Skeletal muscle cell (primary cell): ENCODE results near the gene CFAP210.

Source experiments
- DNase-seq: peaks from one replicate; pipeline ENCODE4 v3.0.0-alpha.2; 2010; ENCODE audit warnings: low read depth
- H3K4me3 ChIP-seq: 2 replicates; pipeline ENCODE4 v1.5.1; 2011; ENCODE audit warnings: low read depth, mild to moderate bottlenecking, control low read depth, low read length, moderate library complexity

CFAP210 gene

DNA sequence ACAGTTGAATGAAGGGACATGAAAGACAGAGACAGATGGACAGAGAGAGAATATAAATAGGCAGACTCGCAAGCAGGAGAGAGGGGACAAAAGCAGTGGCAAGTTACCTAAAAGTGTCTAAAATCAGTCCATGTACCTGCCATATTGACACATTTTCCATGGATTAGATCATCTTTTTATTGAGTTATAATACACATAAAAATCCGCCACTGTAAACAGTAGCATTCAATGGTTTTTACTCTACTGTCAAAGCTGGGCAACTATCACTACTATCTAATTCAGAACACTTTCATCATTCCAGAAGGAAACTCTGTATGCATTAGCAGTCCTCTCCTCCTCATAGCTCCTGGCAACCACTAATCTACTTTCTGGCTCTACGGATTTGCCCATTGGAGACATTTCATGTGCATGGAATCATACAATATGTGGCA is 10.1 kb downstream of the CFAP210 start:
- H3K4me3 ChIP-seq = no peak overlapping the region
- DNase-seq = no peak

DNA sequence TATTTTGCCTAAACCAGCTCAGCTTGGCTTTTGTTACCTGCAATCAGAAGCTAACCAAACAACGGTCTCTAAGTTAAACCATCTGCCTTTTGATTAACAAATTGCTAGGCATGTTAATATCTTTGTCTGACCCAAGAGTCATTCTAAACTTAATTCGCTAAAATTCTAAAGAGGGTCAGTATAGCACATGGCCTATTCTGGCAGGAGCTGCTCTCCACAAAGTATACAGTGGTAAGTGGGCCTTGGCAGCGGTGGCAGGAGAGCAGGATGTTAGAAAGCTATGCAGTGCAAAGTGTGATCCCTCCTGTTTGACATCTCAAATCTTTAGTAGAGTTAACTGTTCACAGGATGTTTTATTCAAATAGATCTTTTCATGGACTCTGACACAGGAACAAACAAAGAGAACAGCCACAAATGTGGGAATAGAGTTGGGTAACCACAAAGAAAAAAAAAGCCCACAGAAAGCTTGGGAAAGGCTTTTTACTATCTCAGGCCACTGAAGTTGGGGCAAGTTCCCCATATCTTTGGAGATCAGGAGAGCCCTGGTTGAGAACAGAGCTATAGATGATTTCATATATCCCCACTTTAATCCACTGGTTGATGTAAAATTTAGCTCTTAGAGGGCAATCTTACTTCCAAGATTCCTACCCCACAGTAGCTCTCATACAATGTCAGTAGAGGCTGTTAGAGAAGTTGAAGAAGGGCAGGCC is 10.6 kb downstream of the CFAP210 start:
- H3K4me3 ChIP-seq = no peak overlapping the region
- DNase-seq = no peak

DNA sequence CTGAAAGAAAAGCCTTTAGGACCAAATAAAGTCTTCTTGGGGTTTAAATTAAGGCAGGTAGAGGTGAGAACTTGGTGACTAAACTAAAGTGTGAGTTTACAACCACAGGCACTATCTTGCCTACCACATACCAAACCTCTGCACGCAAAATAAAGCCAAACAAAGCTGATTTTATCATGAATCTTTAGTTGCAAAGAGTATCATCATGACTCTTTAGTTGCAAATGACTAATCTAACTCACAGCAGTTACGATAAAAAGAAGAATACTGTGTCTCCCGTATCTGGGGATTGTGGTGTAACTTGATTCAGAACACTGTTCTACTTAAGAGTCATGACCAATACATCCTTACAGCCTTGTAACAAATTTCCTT is 11.2 kb downstream of the CFAP210 start:
- no peak for DNase-seq
- no peak overlapping the region for H3K4me3 ChIP-seq

DNA sequence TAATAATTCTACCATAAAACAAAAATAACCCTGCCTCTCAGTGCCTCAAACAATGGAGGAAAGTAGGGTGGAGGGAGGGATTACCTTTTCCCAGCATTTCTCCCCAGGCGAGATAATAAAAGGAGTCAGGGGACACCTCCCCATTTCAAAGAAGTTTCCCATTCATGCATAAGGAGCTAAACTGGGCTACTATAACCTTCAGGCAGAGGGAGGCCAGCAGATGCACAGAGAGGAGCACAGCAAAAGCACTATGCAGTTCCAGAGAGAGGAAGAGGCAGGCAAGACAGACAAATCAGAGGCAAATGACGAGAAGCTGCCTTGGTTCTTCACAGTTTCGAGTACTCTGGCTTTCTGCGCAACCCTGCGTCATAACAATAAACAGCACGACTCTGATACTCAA is 17.4 kb downstream of the CFAP210 start:
- DNase-seq = no peak
- no peak overlapping the region for H3K4me3 ChIP-seq

DNA sequence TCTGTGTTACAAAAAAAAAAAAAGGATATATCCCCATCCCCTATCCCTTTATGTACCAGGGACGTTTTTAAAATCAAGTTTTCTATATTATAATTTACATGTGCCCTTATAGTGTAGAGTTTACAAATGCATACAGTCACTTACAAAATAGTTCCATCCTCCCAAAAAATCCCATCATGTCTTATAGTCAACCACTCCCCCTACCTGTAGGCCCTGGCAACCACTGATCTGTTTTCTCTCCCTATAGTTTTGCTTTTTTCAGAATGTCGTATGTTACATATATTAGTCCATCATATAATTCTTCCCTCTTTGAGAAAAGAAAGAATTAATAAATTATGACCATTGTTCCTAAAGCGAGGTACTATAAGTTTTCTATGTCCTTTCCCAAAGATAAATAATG is 17.8 kb downstream of the CFAP210 start:
- DNase-seq = no peak
- no peak overlapping the region for H3K4me3 ChIP-seq

DNA sequence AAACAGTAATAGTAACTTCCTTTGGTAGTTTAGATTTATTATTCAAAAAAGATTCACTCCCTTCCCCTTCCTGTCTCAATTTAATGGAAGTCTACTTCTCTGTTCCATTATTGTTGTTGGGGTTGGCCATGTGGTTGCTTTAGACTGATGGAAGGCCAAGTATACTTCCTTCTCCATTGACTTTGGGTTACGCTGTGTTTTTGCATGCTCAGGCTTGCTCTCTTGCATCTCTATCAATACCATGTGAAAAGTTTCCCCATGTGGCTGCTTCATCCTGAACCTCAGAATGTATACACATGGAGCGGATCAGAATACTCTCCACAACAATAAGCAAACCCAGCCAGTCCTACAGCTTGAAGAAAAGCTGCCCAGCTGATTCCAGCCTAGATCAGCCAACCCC is 20.3 kb downstream of the CFAP210 start:
- no peak overlapping the region for H3K4me3 ChIP-seq
- DNase-seq = no peak

DNA sequence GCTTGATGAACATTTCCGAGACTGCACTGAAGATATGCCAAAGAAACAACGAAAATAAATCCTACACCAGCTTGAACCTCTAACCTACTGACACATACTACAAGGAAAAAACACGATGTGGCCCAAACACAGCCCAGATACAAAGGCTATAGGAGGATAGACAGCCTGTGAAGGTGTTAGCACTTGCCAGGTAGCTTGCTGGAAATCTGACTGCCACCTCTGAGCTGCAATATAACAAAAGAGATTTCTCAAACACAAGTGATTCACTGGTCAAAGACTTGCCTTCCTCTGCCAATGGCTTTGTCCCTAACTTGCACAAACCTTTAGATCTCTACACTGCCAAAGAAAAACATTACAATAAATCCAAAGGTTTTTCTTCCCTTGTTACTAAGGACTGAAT is 21.1 kb downstream of the CFAP210 start:
- no peak overlapping the region for H3K4me3 ChIP-seq
- no peak for DNase-seq

DNA sequence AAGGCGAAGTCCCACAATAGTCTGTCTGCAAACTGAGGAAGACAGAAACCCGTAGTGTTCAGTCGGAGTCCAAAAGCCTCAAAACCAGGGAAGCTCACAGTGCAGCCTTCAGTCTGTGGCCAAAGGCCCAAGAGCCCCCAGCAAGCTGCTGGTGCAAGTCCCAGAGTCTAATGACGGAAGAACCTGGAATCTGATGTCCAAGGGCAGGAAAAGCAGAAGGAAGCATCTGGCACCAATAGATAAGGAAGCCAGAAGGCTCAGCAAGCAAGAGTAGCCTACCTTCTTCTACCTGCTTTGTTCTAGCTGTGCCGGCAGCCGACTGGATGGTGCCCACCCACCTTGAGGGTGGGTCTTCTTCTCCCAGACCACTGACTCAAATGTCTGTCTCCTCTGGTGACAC is 21.8 kb downstream of the CFAP210 start:
- no peak overlapping the region for H3K4me3 ChIP-seq
- DNase-seq = no peak

DNA sequence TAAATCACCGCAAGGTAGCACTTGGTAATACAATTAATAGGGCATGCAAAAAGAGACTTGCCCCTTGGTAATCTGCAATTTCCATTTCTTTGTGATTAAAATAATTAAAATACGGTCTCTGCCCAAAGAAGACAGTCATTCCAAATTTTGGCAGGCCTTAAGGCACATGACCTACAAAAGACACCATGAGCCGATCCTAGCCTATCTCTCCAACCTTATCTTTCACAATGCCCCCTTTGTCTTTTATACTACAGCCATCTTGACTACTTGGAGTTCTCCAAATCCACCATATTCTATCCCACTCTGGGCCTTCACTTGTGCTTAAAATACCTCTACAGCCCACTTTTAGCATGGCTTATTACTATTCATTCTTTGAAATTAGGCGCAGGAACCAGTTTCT is 23.3 kb downstream of the CFAP210 start:
- no peak for DNase-seq
- no peak overlapping the region for H3K4me3 ChIP-seq

DNA sequence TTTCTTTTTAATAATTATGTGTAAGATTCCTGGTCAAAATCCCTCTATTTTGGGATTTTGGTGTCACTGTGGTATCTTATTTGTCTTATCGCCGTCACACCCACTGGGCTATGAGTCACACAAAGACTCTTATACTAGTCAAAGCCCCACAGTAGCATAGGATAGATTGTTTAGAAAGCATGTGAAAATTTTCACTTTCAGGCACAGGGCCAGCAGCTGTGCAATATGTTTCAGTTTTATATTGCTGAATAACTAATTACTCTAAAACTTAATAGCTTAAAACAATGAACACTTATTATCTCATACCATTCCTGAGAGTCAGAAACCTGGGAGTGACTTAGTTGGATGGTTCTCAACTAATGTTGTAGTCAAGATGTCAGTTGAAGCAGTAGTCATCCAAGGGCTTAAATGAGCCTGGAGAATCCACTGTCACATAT is 24.0 kb downstream of the CFAP210 start:
- no peak for DNase-seq
- no peak overlapping the region for H3K4me3 ChIP-seq

DNA sequence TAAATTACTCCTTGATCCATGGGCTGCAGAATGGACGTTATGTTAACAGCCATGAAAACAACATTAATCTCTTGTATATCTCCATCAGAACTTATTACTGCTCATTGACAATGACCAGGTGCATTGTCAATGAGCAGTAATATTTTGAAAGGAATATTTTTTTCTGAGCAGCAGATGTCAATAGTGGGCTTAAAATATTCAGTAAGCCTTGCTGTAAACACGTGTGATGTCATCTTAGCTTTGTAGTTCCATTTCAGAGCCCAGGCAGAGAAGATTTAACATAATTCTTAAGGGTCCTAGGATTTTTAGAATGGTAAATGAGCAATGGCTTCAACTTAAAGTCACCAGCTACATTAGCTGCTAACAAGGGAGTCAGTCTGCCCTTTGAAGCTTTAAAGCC is 26.6 kb downstream of the CFAP210 start:
- no peak overlapping the region for H3K4me3 ChIP-seq
- DNase-seq = no peak

DNA sequence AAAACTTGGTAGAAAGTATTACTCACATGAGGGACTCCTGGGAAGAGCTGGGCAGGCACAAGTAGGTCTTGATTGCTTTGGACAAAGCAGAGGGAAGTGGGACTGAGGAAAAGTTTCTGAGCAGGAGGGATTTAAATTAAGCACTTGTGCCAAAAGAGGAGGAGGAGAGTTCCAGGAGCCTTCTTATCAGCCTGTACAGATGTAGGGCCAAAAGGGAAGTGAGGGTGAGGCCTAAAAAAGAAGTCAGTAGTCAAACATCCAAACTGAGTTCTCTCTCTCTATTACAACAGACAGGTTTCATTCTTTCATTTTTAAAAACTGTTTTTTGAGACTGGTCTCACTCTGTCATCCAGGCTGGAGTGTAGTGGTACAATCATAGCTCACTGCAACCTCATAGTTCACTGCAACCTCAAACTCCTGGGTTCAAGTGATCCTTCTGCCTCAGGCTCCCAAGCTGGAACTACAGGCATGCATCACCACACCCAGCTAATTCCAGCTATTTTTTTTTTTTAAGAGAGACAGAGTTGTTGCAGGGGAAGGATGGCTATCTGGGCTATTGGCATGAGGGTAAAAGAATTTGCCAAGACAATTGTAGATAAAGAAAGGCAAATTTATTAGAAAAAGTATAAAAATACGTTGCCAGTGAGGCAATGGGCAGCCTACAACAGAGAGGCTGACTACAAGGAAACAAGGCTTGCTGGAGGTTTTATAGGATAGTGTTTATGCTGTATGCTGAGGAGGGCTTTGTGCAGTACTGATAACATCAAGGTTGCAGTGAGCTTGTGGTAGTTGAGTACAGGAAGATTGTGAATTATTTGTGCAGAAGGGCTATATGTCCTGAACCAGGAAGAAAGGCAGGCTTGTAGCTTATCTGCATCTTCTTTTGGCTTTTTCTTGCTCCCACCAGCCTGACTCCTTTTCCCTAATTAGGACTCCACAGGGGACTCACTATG is 29.0 kb downstream of the CFAP210 start:
- DNase-seq = no peak
- no peak overlapping the region for H3K4me3 ChIP-seq

DNA sequence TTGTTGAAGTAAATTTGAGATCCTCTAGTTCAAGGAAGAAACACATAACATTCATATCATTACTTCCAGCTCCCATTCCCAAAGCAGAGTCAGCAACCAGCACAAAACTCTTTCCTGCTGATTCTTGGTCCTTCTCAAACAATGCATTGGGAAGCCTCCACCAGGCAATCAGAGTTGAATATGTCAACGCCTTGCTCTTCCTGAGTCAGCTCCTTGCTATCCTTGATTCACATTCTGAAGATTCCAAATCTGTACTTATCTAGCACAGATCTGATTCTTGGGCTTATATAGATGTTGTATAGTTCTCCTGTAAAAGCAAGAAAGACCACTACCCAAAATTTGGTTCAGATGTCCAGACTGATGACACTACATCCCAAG is 29.6 kb downstream of the CFAP210 start:
- no peak overlapping the region for H3K4me3 ChIP-seq
- DNase-seq = no peak

DNA sequence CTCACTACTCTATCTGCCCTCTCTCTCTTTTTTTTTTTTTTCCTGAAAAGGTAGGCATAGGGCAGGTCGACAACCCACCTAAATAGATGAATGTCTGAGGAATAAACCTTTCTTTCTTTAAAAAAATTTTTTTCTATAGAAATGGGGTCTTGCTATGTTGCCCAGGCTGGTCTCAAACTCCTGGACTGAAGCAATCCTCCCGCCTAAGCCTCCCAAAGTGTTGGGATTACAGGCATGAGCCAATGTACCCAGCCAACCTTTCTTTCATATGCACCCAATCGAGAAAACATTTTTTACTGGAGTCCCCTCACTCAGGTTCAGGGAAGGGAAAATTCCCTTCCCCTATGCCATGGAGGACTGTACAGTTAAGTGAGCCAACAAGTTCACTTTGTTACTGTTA is 31.0 kb downstream of the CFAP210 start:
- H3K4me3 ChIP-seq = no peak overlapping the region
- DNase-seq = no peak

DNA sequence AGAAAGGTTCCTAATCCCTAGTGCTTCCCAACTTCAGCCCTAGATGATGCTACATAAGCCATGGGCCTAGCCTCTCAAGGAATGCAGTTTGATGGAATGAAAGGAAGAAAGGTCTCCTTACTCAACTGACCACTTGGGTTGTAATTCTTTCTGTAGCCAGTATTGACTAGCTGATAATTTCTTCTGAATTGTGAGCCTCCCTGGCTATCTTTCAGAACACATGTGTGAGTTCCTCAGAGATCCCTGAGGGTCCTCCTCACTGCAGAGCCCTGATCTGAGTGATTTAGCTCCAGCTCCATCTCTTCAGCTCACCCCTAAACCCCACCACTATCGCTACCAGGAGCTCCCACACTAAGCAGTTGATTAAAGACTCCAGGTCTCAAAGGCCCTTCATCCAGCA is 31.5 kb downstream of the CFAP210 start:
- no peak for DNase-seq
- H3K4me3 ChIP-seq = no peak overlapping the region

DNA sequence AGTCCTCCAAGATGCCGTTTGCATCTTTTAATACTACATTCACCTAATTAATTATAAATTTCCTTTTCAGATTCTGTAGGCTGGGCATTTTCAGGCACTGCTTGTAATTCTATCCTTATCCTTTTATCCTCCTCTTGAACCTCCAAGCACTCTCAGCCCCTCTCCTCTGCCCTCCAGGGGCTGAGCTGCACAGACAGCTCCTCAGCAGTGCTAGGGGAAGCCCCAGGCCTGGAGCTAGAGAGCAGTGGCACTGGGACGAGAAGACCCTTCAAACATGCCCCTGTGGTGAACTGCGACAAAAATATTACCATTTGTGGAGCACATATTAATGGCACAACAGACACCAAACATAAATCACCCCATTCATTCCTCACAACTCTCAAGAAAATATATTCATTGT is 32.9 kb downstream of the CFAP210 start:
- no peak for DNase-seq

DNA sequence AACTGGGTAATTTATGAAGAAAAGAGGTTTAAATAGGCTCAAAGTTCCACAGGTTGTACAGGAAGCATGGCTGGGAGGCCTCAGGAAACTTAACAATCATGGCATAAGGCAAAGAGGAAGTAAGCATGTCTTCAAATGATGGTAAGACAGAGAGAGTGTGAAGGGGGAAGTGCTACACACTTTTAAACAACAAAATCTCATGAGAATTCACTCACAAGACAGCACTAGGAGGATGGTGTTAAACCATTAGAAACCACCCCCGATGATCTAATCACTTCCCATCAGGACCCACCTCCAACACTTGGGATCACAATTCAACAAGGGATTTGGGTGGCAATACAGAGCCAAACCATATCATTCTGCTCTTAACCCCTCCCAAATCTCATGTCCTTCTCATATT is 34.9 kb downstream of the CFAP210 start:
- no peak for DNase-seq
- H3K4me3 ChIP-seq = no peak overlapping the region

More for the DNA sequence above, 32.9 kb downstream of the CFAP210 start:
- H3K4me3 ChIP-seq = no peak overlapping the region

DNA sequence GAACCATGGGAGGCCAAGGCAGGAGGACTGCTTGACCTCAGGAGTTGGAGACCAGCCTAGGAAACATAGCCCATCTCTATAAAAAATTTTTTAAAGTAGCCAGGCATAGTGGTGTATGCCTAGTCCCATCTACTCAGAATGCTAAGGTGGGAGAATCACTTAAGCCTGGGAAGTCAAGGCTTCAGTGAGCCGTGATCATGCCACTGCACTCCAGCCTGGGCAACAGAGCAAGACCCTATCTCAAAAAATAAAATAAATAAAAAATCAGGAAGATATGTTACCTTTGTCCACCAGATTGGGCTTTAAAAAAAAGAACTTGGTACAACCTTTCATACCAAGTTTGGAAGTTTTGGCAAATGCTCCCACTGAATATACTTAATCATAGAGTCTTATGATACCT is 35.3 kb downstream of the CFAP210 start:
- H3K4me3 ChIP-seq = no peak overlapping the region
- no peak for DNase-seq

DNA sequence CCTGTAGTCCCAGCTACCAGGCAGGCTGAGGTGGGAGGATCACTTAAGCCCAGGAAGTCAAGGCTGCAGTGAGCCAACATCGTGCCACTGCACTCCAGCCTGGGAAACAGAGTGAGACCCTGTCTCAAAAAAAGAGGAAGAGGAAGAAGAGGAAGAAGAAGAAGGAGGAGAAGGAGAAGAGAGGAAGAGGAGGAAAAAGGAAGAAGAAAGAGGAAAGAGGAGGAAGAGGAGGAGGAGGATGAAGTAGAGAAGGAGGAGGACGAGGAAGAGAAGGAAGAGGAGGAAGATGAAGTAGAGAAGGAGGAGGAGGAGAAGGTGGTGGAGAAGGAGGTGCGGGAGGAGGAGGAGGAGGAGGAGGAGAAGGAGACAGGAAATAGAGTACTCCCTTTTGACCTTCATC is 38.0 kb downstream of the CFAP210 start:
- no peak overlapping the region for H3K4me3 ChIP-seq
- no peak for DNase-seq

DNA sequence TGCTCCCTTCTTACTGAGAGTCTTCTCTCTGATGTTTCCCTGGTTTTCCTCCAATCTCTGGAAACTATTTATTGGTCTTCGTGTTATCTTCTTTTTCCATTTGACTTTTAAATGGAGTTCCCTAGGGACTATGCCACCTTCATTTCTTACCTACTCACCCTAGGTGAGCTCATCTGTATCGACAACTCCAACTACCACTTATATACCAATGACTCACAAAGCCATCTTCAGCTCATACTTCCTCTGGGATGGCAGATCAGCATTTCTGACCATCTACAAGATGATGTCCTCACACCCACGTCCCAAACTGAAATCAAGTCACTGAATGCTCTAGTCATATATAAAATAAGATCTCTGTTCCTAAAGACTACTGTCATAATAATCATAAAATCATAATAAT is 40.6 kb downstream of the CFAP210 start:
- DNase-seq = no peak
- no peak overlapping the region for H3K4me3 ChIP-seq

DNA sequence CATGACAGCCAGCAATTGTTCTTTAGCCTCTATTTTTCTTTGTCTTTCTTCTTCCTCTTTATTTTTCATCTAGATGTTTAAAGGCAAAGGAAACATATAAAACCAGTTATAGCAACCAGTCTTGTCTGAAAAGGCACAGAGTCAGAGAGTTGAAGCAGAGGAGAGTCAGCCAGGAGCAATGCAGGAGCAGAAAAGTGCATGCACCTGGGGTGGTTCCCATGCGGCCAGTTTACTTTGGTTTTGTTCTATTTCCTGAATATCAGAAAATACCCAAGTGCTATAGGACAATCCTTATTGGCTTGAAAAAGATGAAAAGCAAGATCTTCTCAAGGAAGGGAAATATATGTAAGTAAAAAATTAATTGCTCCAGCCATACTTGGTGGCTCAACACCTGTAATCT is 44.9 kb downstream of the CFAP210 start:
- H3K4me3 ChIP-seq = no peak overlapping the region
- no peak for DNase-seq
